DND-41 (cell line): ENCODE results near the gene CRY2.

Experiments
- CTCF ChIP-seq: IDR thresholded peaks from 2 replicates; pipeline ENCODE4 v1.5.1; 2012; ENCODE audit warnings: borderline replicate concordance, low read length, moderate library complexity, mild to moderate bottlenecking; ENCODE audit not compliant: poor library complexity, severe bottlenecking; ENCODE audit errors: extremely low read depth
- EZH2 ChIP-seq: IDR thresholded peaks from 3 replicates; pipeline ENCODE4 v1.6.1; 2012; ENCODE audit warnings: borderline replicate concordance, low read depth, mild to moderate bottlenecking, moderate library complexity, low read length, inconsistent platforms; ENCODE audit not compliant: severe bottlenecking

- TF ChIP-seq CTCF (no peak), EZH2 (no peak)
These were observed 52.3 kb downstream of the CRY2 start for GRCh38 chr11:45899448-45900174.
